PC-3 (cell line): Measurements from ENCODE around the gene MROH2A.

Experiments used
- CTCF ChIP-seq: fragments of 300-600 bp; sonication (generic); conservative IDR thresholded peaks from 2 replicates; pipeline ENCODE4 v1.5.1; 2017; ENCODE audit warnings: antibody characterized with exemption, low read depth, mild to moderate bottlenecking, low read length
- EZH2phosphoT487 ChIP-seq: fragments of 300-600 bp; sonication (generic); IDR thresholded peaks from 2 replicates; pipeline ENCODE4 v1.6.1; 2018; ENCODE audit warnings: mild to moderate bottlenecking, antibody characterized with exemption, low read length, borderline replicate concordance

GRCh38 chr2:233779722-233780121 lies 1.6 kb downstream of the MROH2A start:
- TF ChIP-seq EZH2phosphoT487 (no peak), CTCF (no peak)
